ENCODE results near the gene PDIA5.

Gene PDIA5

DNA sequence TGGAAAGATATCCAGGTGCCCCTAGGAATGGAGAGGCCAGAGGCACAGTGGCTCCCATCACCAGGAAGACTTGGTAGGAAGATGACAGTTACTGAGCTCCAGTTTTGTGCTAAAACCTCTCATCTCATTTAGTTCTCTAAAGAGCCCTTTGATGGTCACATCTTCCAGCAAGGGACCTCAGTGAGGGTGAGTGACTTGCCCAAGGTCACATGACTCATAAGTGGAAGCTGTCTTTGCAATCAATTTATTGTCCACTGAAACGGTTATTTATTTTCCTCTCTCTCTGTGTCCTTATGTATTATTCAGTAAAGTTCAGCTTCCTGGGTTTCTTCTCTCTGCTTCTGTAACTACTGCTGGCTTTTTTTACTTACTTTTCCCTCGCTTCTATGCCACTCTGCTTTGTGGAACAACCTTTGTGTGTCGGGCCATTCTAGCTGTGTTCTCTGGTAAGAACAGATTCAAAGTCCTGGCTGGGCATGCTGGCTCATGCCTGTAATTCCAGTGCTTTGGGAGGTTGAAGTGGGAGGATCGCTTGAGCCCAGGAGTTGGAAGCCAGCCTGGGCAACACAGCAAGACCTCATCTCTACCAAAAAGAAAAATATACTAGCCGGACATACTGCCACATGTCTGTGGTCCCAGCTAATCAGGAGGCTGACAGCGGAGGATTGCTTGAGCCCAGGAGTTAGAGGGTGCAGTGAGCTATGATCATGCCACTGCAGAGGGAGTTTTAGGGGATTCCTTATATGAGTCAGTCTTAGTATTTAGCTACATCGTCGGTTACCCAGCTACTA lies 55.9 kb downstream of the PDIA5 start:
- TF ChIP-seq, protein P1, sequence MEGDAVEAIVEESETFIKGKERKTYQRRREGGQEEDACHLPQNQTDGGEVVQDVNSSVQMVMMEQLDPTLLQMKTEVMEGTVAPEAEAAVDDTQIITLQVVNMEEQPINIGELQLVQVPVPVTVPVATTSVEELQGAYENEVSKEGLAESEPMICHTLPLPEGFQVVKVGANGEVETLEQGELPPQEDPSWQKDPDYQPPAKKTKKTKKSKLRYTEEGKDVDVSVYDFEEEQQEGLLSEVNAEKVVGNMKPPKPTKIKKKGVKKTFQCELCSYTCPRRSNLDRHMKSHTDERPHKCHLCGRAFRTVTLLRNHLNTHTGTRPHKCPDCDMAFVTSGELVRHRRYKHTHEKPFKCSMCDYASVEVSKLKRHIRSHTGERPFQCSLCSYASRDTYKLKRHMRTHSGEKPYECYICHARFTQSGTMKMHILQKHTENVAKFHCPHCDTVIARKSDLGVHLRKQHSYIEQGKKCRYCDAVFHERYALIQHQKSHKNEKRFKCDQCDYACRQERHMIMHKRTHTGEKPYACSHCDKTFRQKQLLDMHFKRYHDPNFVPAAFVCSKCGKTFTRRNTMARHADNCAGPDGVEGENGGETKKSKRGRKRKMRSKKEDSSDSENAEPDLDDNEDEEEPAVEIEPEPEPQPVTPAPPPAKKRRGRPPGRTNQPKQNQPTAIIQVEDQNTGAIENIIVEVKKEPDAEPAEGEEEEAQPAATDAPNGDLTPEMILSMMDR (IDR thresholded peaks at IDR 0.05; ENCODE audit: low read length): no peak
- TF ChIP-seq EZH2 (IDR thresholded peaks at IDR 0.05; ENCODE audit: borderline replicate concordance, low read length): no peak
- H3K27me3 ChIP-seq (ENCODE audit: insufficient read depth, low read length): no peaks in the 10 kb centered on the region
- no peaks in the 10 kb centered on the region for H3K9me2 ChIP-seq (ENCODE audit: low read depth, low read length)
- H2AFZ ChIP-seq (ENCODE audit: low read length): no peak overlapping the region
- no peaks in the 10 kb centered on the region for H3K4me1 ChIP-seq (ENCODE audit: insufficient read depth, low read length, severe bottlenecking)
- H3K4me2 ChIP-seq (ENCODE audit: low read length): no peak overlapping the region
- H3K79me2 ChIP-seq (ENCODE audit: insufficient read depth, low read length): no peaks in the 10 kb centered on the region
- peaks cover 31% of the 10 kb centered on the region; the same call in 1 of the 2 replicates for H3K36me3 ChIP-seq (ENCODE audit: insufficient read depth, low read length)
- no peaks in the 10 kb centered on the region for H3F3A ChIP-seq (ENCODE audit: insufficient read depth, low read length)
- H3K27ac ChIP-seq (ENCODE audit: low read depth, low read length, poor library complexity, severe bottlenecking): no peak overlapping the region
- H3K9ac ChIP-seq (ENCODE audit: low read length): no peak overlapping the region
- no peaks in the 10 kb centered on the region for H3K9me3 ChIP-seq (ENCODE audit: low read length)
- H4K20me1 ChIP-seq (ENCODE audit: insufficient read depth, low read length): no peaks in the 10 kb centered on the region
- no peak overlapping the region for H3K4me3 ChIP-seq (ENCODE audit: low read depth, low read length, poor library complexity, severe bottlenecking)

GRCh38 chr3:123123716-123124616 lies 57.1 kb downstream of the PDIA5 start:
- TF ChIP-seq EZH2 (IDR thresholded peaks at IDR 0.05; ENCODE audit: borderline replicate concordance, low read length): no peak
- TF ChIP-seq, protein P1 (IDR thresholded peaks at IDR 0.05; ENCODE audit: low read length): no peak
- H3K79me2 ChIP-seq (ENCODE audit: insufficient read depth, low read length): no peaks in the 10 kb centered on the region
- H3K4me3 ChIP-seq (ENCODE audit: low read depth, low read length, poor library complexity, severe bottlenecking): no peak overlapping the region
- H3K4me2 ChIP-seq (ENCODE audit: low read length): no peak overlapping the region
- H3F3A ChIP-seq (ENCODE audit: insufficient read depth, low read length): no peaks in the 10 kb centered on the region
- peaks cover 34% of the 10 kb centered on the region; the same call in 1 of the 2 replicates for H3K36me3 ChIP-seq (ENCODE audit: insufficient read depth, low read length)
- no peaks in the 10 kb centered on the region for H3K9me2 ChIP-seq (ENCODE audit: low read depth, low read length)
- H3K9ac ChIP-seq (ENCODE audit: low read length): no peak overlapping the region
- no peak overlapping the region for H3K27ac ChIP-seq (ENCODE audit: low read depth, low read length, poor library complexity, severe bottlenecking)
- H3K4me1 ChIP-seq (ENCODE audit: insufficient read depth, low read length, severe bottlenecking): no peaks in the 10 kb centered on the region
- no peaks in the 10 kb centered on the region for H3K27me3 ChIP-seq (ENCODE audit: insufficient read depth, low read length)
- no peaks in the 10 kb centered on the region for H3K9me3 ChIP-seq (ENCODE audit: low read length)
- H2AFZ ChIP-seq (ENCODE audit: low read length): no peak overlapping the region
- H4K20me1 ChIP-seq (ENCODE audit: insufficient read depth, low read length): no peaks in the 10 kb centered on the region

GRCh38 chr3:123124971-123125370 lies 58.1 kb downstream of the PDIA5 start:
- Histone ChIP-seq H3K4me1 (ENCODE audit: insufficient read depth, low read length, severe bottlenecking) (no peaks in the 10 kb centered on the region), H3K4me3 (ENCODE audit: low read depth, low read length, poor library complexity, severe bottlenecking) (no peak overlapping the region), H3F3A (ENCODE audit: insufficient read depth, low read length) (no peaks in the 10 kb centered on the region), H4K20me1 (ENCODE audit: insufficient read depth, low read length) (no peaks in the 10 kb centered on the region), H3K36me3 (ENCODE audit: insufficient read depth, low read length) (peaks cover 32% of the 10 kb centered on the region; the same call in 1 of the 2 replicates), H3K9ac (ENCODE audit: low read length) (no peak overlapping the region), H2AFZ (ENCODE audit: low read length) (no peak overlapping the region), H3K9me2 (ENCODE audit: low read depth, low read length) (no peaks in the 10 kb centered on the region), H3K9me3 (ENCODE audit: low read length) (no peaks in the 10 kb centered on the region), H3K27ac (ENCODE audit: low read depth, low read length, poor library complexity, severe bottlenecking) (no peak overlapping the region), H3K4me2 (ENCODE audit: low read length) (no peak overlapping the region), H3K79me2 (ENCODE audit: insufficient read depth, low read length) (no peaks in the 10 kb centered on the region), H3K27me3 (ENCODE audit: insufficient read depth, low read length) (no peaks in the 10 kb centered on the region)
- no peak for TF ChIP-seq EZH2 (IDR thresholded peaks at IDR 0.05; ENCODE audit: borderline replicate concordance, low read length)
- TF ChIP-seq, protein P1 (IDR thresholded peaks at IDR 0.05; ENCODE audit: low read length): no peak
